Articular chondrocyte of knee joint (primary cell): ENCODE data around the gene KCNMB4. TPM values are rescaled to one million over a fixed set of nuclear protein-coding genes. Genes with fewer than 3 reads are reported as not detected.

Experiments used
- small RNA-seq: library from RNA; depleted of rRNA; stranded (forward); fragments of <200 nt; gene quantifications from one replicate; pipeline ENCODE3, GENCODE V24; 2012
- total RNA-seq: library from RNA; depleted of rRNA; stranded (reverse); fragments of >200 nt; gene quantifications from 2 replicates; pipeline ENCODE4 v1.2.3, GENCODE V29; 2012

KCNMB4 gene, protein sequence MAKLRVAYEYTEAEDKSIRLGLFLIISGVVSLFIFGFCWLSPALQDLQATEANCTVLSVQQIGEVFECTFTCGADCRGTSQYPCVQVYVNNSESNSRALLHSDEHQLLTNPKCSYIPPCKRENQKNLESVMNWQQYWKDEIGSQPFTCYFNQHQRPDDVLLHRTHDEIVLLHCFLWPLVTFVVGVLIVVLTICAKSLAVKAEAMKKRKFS
- total RNA-seq = 0.13 and 0.22 TPM in 2 replicates

DNA sequence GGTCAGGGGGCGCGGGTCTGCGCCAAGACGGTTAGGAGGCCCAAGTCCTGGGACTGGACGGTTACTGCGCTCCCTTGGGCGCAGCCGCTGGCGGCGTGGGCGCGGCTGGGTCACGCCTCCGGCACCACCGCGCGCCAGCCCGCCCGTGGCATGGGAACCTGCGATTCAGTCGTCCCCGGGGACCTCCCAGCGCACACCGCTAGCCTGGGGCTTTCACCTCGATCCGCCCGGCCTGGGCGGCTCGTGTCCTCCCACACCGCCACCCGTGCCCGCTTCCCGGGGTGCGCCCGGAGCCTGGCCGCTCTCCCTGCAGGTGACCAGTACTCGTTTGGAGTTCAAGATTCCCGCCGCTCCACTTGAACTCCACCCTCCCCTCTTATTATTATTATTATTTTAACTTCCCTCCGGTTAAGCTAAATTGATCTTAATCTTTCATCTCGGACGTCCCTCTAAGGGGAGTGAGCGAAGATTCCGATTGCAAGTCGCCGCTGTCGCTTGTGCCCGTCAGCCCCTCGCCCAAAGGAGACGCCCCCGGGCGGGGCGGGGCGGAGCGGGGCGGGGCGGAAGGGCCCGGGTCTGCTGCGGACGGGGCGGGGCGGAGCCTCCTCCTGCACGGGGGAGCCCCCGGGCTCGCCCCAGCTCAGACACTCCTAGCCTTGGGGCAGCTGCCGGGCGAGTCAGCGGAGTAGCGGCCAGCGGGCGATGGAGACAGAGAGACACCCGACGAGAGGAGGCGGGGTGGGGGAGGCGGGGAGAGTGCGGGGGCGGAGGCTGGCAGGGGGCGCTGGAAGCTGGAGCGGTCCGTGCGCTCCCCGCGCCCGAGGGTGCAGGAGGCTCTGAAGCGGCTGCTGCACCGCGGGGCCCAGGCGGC, at the start of gene KCNMB4:
Gene KCNMB4, plus strand, starts transcription at position 643 of the 871 bp plus-strand sequence. CDS start 445 bp downstream, outside the sequence.

Small RNA genes within 50 kb of the gene (small RNA-seq; reads per million reads assigned to genes)
- not detected for gene RNU4-65P

Other genes with a start within 250 kb of the KCNMB4 start
- 160 and 161 TPM in 2 replicates for gene CNOT2, start 122.9 kb upstream of the KCNMB4 start, total RNA-seq